SK-N-SH treated with all-trans-retinoic acid at 6 μM for 48 hours (cell line): ENCODE measurements around the gene ADGRL4.
A peak's percentile ranks its signal among the peaks of the same experiment; 100 is the strongest.

Experiments
- ATAC-seq: fragments of 200-7000 bp; cut with Tn5 transposase; 3 replicates; pipeline ENCODE4 v1.9.1; 2020; ENCODE audit warnings: mild to moderate bottlenecking, moderate library complexity
- ARNTL ChIP-seq: fragments of 450-650 bp; formaldehyde crosslinking; IDR thresholded peaks from 2 replicates; pipeline ENCODE4 v1.5.0; 2020; ENCODE audit warnings: low read depth, mild to moderate bottlenecking, moderate library complexity, borderline replicate concordance
- BACH2 ChIP-seq: fragments of 250-450 bp; sonication (Bioruptor Pico); IDR thresholded peaks from 2 replicates; pipeline ENCODE4 v1.9.0; 2021; ENCODE audit warnings: mild to moderate bottlenecking, borderline replicate concordance
- ESRRG ChIP-seq: fragments of 250-450 bp; sonication (Bioruptor Pico); IDR thresholded peaks from 2 replicates; pipeline ENCODE4 v1.6.1; 2021; ENCODE audit warnings: mild to moderate bottlenecking
- GLIS3 ChIP-seq: fragments of 250-450 bp; sonication (Bioruptor Pico); IDR thresholded peaks from 2 replicates; pipeline ENCODE4 v1.5.0; 2020; ENCODE audit warnings: mild to moderate bottlenecking, moderate library complexity
- ISL1 ChIP-seq: fragments of 250-450 bp; sonication (Bioruptor Pico); IDR thresholded peaks from 2 replicates; pipeline ENCODE4 v2.1.2; 2022; ENCODE audit warnings: mild to moderate bottlenecking, moderate library complexity
- PATZ1 ChIP-seq: fragments of 250-450 bp; sonication (Bioruptor Pico); IDR thresholded peaks from 2 replicates; pipeline ENCODE4 v1.8.0; 2020; ENCODE audit warnings: mild to moderate bottlenecking, moderate library complexity, borderline replicate concordance
- PPARA ChIP-seq: fragments of 250-450 bp; sonication (Bioruptor Pico); IDR thresholded peaks from 2 replicates; pipeline ENCODE4 v1.5.0; 2020; ENCODE audit warnings: mild to moderate bottlenecking, borderline replicate concordance
- TCF4 ChIP-seq: fragments of 250-450 bp; sonication (Bioruptor Pico); IDR thresholded peaks from 2 replicates; pipeline ENCODE4 v1.8.0; 2021; ENCODE audit warnings: mild to moderate bottlenecking, moderate library complexity, borderline replicate concordance
- TOX ChIP-seq: fragments of 250-450 bp; sonication (Bioruptor Pico); IDR thresholded peaks from 2 replicates; pipeline ENCODE4 v1.8.0; 2021; ENCODE audit warnings: mild to moderate bottlenecking, moderate library complexity, borderline replicate concordance
- ZFP3 ChIP-seq: fragments of 250-450 bp; sonication (Bioruptor Pico); IDR thresholded peaks from 2 replicates; pipeline ENCODE4 v1.5.0; 2020; ENCODE audit warnings: mild to moderate bottlenecking, moderate library complexity
- ZFP30 ChIP-seq: fragments of 450-650 bp; formaldehyde crosslinking; IDR thresholded peaks from 2 replicates; pipeline ENCODE4 v1.5.0; 2022; ENCODE audit warnings: mild to moderate bottlenecking, moderate library complexity
- ZNF565 ChIP-seq: fragments of 450-650 bp; formaldehyde crosslinking; conservative IDR thresholded peaks from 2 replicates; pipeline ENCODE4 v1.5.0; 2020; ENCODE audit warnings: low read depth, mild to moderate bottlenecking, moderate library complexity
- ZNF70 ChIP-seq: fragments of 450-650 bp; formaldehyde crosslinking; IDR thresholded peaks from 2 replicates; pipeline ENCODE4 v1.5.0; 2020; ENCODE audit warnings: mild to moderate bottlenecking, moderate library complexity
- ZNF8 ChIP-seq: fragments of 450-650 bp; formaldehyde crosslinking; IDR thresholded peaks from 2 replicates; pipeline ENCODE4 v1.5.0; 2020; ENCODE audit warnings: mild to moderate bottlenecking, moderate library complexity
- TF ChIP-seq, protein P1 (sequence below): fragments of 250-450 bp; sonication (Bioruptor Pico); IDR thresholded peaks from 2 replicates; pipeline ENCODE4 v1.5.1; 2021; ENCODE audit warnings: mild to moderate bottlenecking, moderate library complexity
- TF ChIP-seq, protein P2 (sequence below): fragments of 250-450 bp; sonication (Bioruptor Pico); IDR thresholded peaks from 2 replicates; pipeline ENCODE4 v1.5.1; 2020; ENCODE audit warnings: low read depth, mild to moderate bottlenecking, moderate library complexity
- TF ChIP-seq, protein P3 (sequence below): fragments of 250-450 bp; sonication (Bioruptor Pico); IDR thresholded peaks from 2 replicates; pipeline ENCODE4 v1.8.0; 2021; ENCODE audit warnings: low read depth, mild to moderate bottlenecking, moderate library complexity, borderline replicate concordance

Gene ADGRL4

GRCh38 chr1:78950826-78951225 is 55.7 kb downstream of the ADGRL4 start:
- TF ChIP-seq ESRRG (CRISPR knock-in tag) (no peak), GLIS3 (CRISPR knock-in tag) (no peak), ZFP30 (CRISPR knock-in tag) (no peak), ZFP3 (CRISPR knock-in tag) (no peak), PPARA (CRISPR knock-in tag) (no peak), ISL1 (no peak), ZNF8 (CRISPR knock-in tag) (no peak), ZNF565 (CRISPR knock-in tag) (no peak), ZNF70 (CRISPR knock-in tag) (no peak), TCF4 (CRISPR knock-in tag) (no peak)
- TF ChIP-seq, protein P1, sequence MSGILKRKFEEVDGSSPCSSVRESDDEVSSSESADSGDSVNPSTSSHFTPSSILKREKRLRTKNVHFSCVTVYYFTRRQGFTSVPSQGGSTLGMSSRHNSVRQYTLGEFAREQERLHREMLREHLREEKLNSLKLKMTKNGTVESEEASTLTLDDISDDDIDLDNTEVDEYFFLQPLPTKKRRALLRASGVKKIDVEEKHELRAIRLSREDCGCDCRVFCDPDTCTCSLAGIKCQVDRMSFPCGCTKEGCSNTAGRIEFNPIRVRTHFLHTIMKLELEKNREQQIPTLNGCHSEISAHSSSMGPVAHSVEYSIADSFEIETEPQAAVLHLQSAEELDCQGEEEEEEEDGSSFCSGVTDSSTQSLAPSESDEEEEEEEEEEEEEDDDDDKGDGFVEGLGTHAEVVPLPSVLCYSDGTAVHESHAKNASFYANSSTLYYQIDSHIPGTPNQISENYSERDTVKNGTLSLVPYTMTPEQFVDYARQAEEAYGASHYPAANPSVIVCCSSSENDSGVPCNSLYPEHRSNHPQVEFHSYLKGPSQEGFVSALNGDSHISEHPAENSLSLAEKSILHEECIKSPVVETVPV (CRISPR knock-in tag), result no peak
- TF ChIP-seq, all 23 proteins: peak for 0
- ATAC-seq, result no peak

DNA sequence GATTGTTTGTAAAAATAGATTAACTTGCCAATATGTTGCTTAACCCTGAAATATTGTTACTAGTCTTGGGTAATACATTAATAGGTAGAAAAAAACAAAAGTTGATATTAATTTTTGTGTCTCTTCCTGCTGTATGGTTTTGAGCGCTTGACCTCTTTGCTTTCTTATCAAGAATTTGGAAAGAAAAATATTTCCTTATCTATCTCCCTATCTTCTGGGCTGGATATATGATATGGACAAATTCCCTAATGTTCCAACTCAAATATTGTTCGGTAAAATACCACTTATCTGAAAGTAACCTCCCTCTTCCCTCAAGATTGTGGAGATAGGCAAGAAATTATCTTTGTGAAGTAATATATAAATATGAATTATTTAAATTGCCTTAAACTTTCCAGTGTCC is 57.3 kb downstream of the ADGRL4 start:
- ATAC-seq, result no peak

GRCh38 chr1:78919150-78919549 is 87.4 kb downstream of the ADGRL4 start:
- TF ChIP-seq, protein P1 (CRISPR knock-in tag), result no peak
- TF ChIP-seq ISL1 (no peak), ARNTL (CRISPR knock-in tag) (no peak), TOX (no peak), GLIS3 (CRISPR knock-in tag) (no peak), ZNF70 (CRISPR knock-in tag) (no peak), BACH2 (CRISPR knock-in tag) (no peak), ZFP3 (CRISPR knock-in tag) (no peak), PPARA (CRISPR knock-in tag) (no peak), PATZ1 (CRISPR knock-in tag) (no peak)
- TF ChIP-seq, protein P2, sequence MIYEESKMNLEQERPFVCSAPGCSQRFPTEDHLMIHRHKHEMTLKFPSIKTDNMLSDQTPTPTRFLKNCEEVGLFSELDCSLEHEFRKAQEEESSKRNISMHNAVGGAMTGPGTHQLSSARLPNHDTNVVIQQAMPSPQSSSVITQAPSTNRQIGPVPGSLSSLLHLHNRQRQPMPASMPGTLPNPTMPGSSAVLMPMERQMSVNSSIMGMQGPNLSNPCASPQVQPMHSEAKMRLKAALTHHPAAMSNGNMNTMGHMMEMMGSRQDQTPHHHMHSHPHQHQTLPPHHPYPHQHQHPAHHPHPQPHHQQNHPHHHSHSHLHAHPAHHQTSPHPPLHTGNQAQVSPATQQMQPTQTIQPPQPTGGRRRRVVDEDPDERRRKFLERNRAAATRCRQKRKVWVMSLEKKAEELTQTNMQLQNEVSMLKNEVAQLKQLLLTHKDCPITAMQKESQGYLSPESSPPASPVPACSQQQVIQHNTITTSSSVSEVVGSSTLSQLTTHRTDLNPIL, result no peak
- TF ChIP-seq, protein P3, sequence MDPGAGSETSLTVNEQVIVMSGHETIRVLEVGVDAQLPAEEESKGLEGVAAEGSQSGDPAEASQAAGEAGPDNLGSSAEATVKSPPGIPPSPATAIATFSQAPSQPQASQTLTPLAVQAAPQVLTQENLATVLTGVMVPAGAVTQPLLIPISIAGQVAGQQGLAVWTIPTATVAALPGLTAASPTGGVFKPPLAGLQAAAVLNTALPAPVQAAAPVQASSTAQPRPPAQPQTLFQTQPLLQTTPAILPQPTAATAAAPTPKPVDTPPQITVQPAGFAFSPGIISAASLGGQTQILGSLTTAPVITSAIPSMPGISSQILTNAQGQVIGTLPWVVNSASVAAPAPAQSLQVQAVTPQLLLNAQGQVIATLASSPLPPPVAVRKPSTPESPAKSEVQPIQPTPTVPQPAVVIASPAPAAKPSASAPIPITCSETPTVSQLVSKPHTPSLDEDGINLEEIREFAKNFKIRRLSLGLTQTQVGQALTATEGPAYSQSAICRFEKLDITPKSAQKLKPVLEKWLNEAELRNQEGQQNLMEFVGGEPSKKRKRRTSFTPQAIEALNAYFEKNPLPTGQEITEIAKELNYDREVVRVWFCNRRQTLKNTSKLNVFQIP (CRISPR knock-in tag), result no peak
- ATAC-seq, result no peak

More for the DNA sequence above, 57.3 kb downstream of the ADGRL4 start:
- no peak for TF ChIP-seq ZNF565 (CRISPR knock-in tag)
- TF ChIP-seq ARNTL (CRISPR knock-in tag), result no peak
- TF ChIP-seq, protein P2, result no peak
- TF ChIP-seq ZNF8 (CRISPR knock-in tag), result no peak
- no peak for TF ChIP-seq PPARA (CRISPR knock-in tag)
- TF ChIP-seq, all 23 proteins: peak for 0

GRCh38 chr1:78918157-78918556 is 88.4 kb downstream of the ADGRL4 start:
- peak; percentile 66 for ATAC-seq
- TF ChIP-seq ISL1 (peak; percentile 56), ESRRG (CRISPR knock-in tag) (no peak)
